DOHH2 (cell line): ENCODE data around the gene PMF1.

Source experiments
- CTCF ChIP-seq: fragments of 200-600 bp; sonication (generic); IDR thresholded peaks from one replicate; pipeline ENCODE4 v1.5.1; 2014; ENCODE audit warnings: antibody characterized with exemption, mild to moderate bottlenecking, low read depth, low read length; ENCODE audit not compliant: poor library complexity, severe bottlenecking
- EZH2phosphoT487 ChIP-seq: fragments of 200-600 bp; sonication (generic); IDR thresholded peaks from 2 replicates; pipeline ENCODE4 v1.6.1; 2017; ENCODE audit warnings: borderline replicate concordance, mild to moderate bottlenecking, antibody characterized with exemption, low read length, moderate library complexity, mixed read lengths

- TF ChIP-seq CTCF (no peak), EZH2phosphoT487 (no peak)
These were observed 17.0 kb upstream of the PMF1 start for GRCh38 chr1:156195853-156196252.
